ENCODE measurements around the gene SPNS1.
"Not testable (repeated sequence)": the region's sequence is repeated elsewhere in the genome, so short reads cannot be mapped to it uniquely, and the experiment has no call there.

The SPNS1 gene

DNA sequence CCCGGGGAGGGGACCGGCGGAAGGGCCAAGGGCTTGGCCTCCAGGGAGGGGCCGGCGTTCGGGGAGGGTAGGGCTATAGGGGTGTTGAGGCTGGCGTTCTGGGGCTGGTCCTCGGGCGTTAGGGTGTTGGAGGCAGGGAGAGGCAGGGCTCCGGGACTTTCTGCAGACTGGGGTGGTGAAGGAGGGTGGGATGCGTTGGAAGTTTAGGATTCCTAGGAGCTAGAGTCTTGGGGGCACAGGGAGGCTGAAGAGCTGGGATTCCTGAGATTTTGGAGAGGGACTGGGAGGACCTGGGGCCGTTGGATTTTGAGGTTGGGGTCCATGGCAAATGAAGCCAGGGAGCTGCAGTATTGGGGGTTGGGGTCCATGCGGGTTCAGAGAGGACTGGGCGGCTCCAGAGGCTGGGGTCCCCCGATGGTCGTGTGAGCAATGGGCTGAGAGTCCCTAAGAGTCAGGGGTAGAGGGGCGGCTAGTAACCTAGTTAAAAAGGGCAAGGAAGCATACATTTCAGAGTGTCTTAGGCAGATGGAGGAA lies 23.1 kb upstream of the SPNS1 start:
- peak in 1 of 3 donors; percentile 33 for DNase-seq (ENCODE audit: low read depth in 2 of 3, low spot score in 1 of 3)

DNA sequence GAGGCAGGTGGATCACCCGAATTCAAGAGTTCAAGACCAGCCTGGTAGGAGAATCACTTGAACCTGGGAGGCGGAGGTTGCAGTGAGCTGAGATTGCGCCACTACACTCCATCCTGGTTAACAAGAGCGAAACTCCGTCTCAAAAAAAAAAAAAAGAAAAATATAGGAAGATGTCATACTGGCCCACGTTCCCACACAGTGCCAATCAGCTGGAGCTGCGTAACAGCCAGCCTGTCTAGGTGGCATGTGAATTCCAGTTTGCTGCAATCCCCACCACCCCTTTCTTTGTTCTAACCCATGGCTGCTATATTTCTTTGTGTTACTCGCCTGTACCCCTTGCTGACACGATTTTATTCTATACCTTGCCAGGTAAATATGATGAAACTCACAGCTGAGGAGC lies 16.4 kb upstream of the SPNS1 start:
- DNase-seq (ENCODE audit: low read depth in 2 of 3, low spot score in 1 of 3) = no peak

DNA sequence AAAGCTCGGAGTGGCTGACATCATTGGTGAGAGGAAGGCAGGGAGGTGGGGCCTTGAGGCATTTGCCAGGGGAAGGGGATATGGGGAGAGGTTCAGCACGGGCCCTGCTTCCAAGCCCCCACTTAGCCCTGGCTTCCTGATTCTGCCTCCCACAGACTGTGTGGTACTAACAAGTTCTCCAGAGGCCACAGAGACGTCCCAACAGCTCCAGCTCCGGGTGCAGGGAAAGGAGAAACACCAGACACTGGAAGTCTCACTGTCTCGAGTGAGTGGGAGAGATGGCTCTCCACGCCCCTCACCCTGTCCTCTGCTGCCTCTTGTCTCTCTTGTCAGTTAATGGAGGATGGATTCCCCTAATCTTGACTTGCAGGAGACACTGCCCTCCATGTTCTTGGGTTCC lies 15.7 kb upstream of the SPNS1 start:
- DNase-seq (ENCODE audit: low read depth in 2 of 3, low spot score in 1 of 3) = no peak

DNA sequence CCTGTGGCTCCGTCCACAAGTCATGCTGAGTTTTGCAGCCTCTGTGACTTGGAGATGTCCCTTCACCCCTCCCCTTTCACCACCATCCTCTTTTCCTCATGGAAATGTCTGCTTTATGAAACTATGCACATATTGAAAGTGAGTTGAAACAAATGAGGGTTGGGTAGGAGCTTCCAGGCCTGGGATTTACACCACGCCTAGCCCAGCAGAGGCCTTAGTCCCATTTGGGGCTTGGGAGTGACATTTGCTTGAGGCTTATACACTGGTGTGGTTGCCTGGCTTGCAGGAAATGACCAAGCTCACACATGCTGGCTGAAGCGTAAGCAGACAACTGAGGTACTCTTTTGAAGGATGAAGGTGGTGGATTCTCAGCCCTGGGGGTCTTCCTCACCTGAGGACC lies 10.5 kb upstream of the SPNS1 start:
- DNase-seq (ENCODE audit: low read depth in 2 of 3, low spot score in 1 of 3) = no peak

DNA sequence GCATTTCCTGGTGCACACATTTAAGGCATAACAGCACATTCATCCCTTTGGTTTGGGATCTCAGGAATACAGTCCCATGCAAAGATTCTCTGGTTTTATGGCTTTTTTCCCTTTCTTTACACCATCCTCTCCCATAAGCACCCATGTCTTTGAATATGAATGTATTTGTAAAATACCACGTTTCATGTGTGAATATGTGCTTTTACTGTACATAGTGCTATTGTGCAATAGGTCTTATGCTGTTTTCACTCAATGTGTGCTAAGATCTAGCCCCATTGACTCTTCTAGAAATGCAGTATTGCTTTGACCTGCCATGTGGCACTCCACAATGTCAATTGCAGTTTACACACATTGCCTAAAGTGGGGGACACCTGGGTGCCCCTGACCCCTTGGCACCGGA lies 10.1 kb upstream of the SPNS1 start:
- DNase-seq (ENCODE audit: low read depth in 2 of 3, low spot score in 1 of 3) = no peak

DNA sequence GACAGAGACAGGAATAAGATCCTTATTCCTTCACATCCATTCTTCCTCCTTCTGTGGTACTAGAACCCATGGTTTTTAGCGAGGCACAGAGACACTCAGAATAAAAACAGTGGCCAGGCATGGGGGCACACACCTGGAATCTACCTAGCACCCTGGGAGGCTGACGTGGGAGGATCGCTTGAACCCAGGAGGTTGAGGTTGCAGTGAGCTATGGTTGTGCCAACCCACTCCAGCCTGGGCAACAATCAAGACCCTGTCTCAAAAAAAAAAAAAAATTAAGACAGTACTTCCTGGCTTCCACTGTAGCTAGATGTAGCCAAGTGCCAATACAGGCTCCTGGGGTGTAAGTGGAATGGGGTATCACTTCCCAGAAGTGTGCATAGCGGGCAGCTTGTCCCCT lies 7.4 kb upstream of the SPNS1 start:
- DNase-seq (ENCODE audit: low read depth in 2 of 3, low spot score in 1 of 3) = no peak

DNA sequence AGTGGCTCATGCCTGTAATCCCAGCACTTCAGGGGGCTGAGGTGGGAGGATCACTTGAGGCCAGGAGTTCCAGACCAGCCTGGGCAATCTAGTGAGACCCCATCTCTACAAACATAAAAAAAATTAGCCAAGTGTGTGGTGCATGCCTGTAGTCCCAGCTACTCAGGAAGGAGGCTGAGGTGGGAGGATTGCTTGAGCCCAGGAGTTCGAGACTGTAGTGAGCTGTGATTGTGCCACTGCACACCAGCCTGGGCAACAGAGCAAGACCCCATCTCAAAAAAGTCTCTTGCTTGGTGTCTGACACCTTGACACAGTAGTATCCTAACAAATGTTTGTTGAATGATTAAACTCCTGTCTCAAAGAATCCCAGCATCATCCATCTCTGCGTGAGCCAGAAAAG lies 4.9 kb upstream of the SPNS1 start:
- not testable (repeated sequence) for DNase-seq (ENCODE audit: low read depth in 2 of 3, low spot score in 1 of 3)

DNA sequence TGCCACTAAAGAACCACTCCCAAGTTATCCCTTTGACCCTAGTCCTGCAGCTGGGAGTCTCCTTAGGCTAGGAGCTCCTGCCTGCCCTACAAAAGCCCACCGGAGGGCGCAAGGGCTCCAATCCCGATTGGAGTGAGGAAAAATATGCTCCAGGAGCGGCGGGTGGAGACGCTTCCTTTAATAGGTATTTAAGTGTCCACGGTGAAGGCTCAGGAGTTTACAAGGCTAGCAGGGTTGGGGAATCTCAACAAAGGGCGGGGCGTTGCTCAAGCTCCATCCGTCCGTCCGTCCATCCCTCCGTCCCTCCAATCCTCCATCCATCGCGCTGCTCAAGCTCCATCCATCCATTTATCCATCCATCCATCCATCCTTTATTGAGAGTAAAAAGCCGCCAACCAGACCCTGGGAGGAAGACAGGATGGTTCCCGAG lies 556 bp upstream of the SPNS1 start:
- DNase-seq (ENCODE audit: low read depth in 2 of 3, low spot score in 1 of 3) = no peak

DNA sequence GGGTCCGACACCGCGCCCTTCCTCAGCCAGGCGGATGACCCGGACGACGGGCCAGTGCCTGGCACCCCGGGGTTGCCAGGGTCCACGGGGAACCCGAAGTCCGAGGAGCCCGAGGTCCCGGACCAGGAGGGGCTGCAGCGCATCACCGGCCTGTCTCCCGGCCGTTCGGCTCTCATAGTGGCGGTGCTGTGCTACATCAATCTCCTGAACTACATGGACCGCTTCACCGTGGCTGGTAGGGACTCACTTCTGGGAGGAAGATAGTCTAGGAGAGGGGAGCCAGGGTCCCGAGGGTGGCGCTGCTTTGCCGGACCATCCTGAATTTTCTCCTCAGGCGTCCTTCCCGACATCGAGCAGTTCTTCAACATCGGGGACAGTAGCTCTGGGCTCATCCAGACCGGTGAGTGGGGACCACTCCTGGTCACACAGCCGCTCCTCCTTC lies 601 bp downstream of the SPNS1 start:
- no peak for DNase-seq (ENCODE audit: low read depth in 2 of 3, low spot score in 1 of 3)

DNA sequence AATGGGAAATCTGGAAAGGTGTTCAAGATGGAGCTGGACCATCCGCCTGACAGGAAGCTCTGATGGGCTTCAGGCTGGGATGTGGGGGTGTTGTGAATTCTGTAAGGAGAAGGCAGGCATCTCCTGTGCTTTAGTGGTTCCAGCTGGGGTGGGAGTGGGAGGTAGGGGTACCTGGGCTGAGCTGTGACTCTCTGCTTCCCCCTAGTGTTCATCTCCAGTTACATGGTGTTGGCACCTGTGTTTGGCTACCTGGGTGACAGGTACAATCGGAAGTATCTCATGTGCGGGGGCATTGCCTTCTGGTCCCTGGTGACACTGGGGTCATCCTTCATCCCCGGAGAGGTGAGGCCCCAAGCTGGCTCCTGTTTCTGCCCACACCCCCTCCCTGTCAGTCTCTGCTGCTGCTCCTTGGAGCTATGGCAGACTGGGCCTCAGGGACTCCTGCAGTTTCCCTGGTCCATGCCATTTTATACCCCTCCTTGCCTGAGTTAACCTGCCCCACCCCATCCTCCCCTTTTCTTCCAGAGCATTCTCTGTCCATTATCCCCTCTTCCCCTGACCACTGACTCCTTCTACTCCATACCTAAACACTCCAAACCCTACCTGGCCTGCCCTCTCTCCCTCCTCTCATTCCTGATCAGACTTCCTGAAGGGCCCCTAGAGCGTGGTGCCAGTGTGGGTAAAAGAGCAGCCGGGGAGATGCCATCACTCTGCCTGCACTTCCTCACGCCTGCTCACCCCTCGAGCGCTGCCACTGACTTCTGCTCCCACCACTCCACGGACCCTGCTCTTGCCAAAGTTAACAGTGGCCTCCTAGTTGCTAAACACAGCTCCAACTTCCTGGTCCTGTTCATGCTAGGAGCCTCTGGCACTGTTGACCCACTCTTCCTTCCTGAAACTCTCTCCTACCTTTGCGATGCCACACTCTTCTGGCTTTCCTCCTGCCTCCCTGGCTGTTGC lies 3.4 kb downstream of the SPNS1 start:
- DNase-seq (ENCODE audit: low read depth in 2 of 3, low spot score in 1 of 3) = no peak

DNA sequence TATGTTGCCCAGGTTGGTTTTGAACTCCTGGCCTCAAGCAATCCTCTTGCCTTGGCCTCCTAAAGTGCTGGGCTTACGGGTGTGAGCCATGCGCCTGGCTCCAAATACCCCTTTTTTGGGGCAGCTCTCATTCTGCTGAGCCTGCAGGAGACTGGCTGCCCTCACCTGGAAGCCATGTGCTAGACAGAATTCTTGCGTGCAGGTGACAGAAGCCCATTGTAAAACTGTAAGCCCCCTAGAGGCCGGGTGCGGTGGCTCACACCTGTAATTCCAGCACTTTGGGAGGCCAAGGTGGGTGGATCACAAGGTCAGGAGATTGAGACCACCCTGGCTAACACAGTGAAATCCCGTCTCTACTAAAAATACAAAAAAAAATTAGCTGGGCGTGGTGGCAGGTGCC lies 5.8 kb downstream of the SPNS1 start:
- not testable (repeated sequence) for DNase-seq (ENCODE audit: low read depth in 2 of 3, low spot score in 1 of 3)

DNA sequence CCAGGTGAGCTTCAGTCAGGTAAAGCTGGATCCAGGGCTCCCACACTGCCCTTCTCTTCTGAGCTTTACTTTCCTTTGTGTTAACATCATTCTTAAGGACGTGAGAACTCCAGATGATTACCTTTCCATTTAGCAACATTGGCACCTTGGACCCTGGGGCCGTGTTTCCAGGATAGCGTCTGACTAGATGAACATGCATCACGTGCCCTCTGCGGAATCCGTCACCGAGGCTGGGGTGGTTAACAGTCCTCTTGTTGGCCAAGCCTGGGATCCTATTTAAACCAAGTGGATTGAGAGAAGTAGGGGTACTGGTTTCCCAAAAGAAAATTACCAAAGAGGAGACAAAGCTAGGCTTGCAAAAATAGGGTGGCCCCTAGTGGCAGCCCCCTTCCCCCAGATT lies 6.4 kb downstream of the SPNS1 start:
- no peak for DNase-seq (ENCODE audit: low read depth in 2 of 3, low spot score in 1 of 3)

DNA sequence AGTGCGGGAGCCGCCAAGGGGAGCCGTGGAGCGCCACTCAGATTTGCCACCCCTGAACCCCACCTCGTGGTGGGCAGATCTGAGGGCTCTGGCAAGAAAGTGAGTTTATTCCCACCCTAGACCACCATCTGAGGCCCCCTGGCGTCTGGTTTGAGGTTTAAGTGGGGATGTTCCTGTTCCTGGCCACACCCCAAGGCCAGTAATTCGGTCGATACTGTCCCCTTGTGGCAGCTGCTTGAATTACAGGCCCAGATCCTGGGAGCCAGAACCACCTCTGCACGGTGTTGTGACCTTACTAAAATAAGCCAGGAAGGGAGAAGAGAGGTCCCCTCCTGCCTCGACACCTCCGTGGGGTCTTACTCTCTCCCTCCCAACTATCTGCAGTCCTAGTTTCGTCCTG lies 6.9 kb downstream of the SPNS1 start:
- DNase-seq (ENCODE audit: low read depth in 2 of 3, low spot score in 1 of 3) = peak in 2 of 3 donors; percentile 59 to 75

DNA sequence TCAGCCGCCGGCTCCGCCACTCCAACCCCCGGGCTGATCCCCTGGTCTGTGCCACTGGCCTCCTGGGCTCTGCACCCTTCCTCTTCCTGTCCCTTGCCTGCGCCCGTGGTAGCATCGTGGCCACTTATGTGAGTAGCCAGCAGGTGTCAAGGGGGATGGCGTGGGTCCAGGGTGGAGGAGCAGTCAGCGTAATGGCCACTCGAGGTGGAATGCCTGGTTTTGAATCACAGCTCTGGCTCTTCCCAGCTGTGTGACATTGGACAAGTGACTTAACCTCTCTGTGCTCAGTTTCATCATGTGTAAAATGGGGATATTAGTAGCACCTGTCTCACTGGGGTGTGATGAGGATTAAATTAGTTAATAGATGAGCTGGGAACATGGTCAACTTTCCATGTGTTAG lies 7.8 kb downstream of the SPNS1 start:
- no peak for DNase-seq (ENCODE audit: low read depth in 2 of 3, low spot score in 1 of 3)

DNA sequence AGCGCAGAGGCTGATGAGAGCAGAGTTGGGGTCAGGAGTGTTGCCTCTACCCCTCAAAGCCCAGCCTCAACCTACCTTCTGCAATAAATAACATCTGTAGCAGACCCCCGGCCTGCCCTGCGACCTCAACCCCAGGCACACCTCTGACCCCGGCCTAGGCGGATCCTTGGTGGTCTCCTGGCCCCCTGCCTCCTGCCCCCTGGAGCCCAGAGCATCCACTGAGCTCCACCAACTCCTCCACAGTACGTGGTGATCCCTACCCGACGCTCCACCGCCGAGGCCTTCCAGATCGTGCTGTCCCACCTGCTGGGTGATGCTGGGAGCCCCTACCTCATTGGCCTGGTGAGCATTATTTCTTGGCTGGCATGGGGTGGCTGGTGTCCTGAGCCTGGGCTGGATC lies 8.4 kb downstream of the SPNS1 start:
- DNase-seq (ENCODE audit: low read depth in 2 of 3, low spot score in 1 of 3) = no peak

DNA sequence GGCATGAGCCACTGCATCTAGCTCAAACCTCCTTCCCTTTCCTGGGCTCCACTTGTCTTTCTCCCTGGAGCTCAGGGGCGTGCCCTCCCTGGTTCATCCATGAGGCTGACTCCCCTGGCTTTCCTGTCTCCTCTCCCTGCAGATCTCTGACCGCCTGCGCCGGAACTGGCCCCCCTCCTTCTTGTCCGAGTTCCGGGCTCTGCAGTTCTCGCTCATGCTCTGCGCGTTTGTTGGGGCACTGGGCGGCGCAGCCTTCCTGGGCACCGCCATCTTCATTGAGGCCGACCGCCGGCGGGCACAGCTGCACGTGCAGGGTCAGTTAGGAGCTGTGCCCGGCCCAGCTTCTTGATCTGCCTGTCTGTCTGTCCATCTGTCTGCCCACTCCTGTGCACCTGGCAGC lies 9.1 kb downstream of the SPNS1 start:
- DNase-seq (ENCODE audit: low read depth in 2 of 3, low spot score in 1 of 3) = no peak

DNA sequence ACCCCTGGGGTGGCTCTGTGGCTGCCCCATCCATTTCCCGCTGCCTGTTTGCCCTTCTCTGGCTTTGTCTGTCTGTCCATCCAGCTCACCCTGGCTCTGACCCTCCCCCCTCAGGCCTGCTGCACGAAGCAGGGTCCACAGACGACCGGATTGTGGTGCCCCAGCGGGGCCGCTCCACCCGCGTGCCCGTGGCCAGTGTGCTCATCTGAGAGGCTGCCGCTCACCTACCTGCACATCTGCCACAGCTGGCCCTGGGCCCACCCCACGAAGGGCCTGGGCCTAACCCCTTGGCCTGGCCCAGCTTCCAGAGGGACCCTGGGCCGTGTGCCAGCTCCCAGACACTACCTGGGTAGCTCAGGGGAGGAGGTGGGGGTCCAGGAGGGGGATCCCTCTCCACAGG lies 9.5 kb downstream of the SPNS1 start:
- no peak for DNase-seq (ENCODE audit: low read depth in 2 of 3, low spot score in 1 of 3)

DNA sequence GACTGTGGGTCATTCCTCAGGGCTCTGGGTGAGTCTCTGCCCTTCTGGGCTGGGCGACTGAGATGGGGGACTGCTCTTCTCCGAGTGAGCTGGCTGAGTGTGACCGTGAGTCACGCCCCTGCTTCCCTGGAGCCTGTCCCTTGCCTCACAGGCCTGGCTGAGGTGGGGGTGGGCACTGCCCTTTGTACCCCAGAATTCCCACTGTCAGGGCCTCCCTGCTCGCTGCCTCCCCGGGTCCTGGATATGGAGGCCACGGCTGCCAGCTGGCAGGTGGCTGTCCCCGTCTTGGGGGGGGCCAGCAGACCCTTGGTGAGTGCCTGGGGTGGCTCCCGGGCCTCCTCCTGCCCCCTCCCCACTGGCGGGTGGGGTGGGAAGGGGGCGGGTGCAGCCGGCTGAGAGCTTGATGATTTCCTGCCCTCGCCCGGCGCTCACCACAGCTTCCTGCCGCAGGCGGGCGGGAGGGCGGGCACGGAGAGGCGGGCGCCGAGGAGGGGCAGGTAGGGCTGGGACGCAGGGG lies 10.1 kb downstream of the SPNS1 start, which contains the start of gene LAT:
LAT (plus strand) TSS at position 434 of the 517 bp plus-strand sequence. CDS start 366 bp downstream, outside the sequence.
- DNase-seq (ENCODE audit: low read depth in 2 of 3, low spot score in 1 of 3) = peak in 2 of 3 donors; percentile 45 to 66

DNA sequence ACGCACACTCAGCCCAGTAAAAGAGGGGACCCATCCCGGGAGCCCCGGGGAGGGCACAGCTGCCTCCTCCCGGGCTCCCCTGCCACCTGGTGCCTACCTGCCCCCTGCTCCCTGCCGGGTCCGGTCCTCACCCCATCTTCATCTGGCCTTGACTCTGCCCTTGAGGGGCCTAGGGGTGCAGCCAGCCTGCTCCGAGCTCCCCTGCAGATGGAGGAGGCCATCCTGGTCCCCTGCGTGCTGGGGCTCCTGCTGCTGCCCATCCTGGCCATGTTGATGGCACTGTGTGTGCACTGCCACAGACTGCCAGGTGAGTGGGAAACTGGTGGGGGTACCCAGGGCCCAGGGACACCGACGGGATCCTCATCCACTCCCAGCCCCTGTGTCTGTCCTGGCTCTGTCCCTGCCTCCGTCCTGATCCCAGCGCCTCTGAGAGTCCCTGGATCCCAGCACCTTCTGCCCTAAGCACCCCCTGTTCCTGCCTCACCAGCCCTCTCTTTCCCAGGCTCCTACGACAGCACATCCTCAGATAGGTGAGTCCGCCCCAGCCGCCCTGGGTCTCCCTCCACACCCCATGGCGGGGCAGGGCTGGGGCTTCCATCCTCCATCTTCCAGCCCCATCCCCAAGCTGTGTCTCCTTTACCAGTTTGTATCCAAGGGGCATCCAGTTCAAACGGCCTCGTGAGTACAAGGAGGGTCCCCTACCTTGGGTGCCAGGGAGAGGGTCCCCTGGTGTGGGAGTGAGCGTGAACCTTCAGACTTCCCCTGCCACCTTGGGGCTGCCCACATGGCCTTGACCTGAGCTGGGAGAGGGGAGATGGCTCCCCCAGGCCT lies 10.8 kb downstream of the SPNS1 start:
- no peak for DNase-seq (ENCODE audit: low read depth in 2 of 3, low spot score in 1 of 3)

DNA sequence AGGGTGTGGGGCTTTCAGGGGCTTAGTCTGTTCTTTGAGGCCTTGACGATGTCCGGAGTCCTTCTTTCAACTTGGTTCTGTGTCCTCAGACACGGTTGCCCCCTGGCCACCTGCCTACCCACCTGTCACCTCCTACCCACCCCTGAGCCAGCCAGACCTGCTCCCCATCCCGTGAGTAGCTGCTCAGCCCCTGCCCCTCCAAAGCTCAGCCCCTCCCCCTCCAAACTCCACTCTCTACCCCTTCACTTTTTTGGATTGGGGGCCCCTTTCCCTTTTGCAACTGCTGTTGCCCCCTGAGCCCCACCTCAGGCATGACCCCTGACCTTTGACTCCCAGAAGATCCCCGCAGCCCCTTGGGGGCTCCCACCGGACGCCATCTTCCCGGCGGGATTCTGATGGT lies 11.5 kb downstream of the SPNS1 start:
- no peak for DNase-seq (ENCODE audit: low read depth in 2 of 3, low spot score in 1 of 3)

DNA sequence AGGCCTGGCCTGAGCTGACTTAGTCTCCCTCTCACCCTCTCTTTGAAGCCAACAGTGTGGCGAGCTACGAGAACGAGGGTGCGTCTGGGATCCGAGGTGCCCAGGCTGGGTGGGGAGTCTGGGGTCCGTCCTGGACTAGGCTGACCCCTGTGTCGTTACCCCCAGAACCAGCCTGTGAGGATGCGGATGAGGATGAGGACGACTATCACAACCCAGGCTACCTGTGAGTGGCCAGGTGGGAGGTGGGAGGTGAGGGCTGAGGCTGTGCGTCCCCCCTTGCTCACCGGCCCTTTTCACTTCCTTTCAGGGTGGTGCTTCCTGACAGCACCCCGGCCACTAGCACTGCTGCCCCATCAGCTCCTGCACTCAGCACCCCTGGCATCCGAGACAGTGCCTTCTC lies 11.9 kb downstream of the SPNS1 start:
- DNase-seq (ENCODE audit: low read depth in 2 of 3, low spot score in 1 of 3) = no peak

All from stimulated activated CD4-positive, alpha-beta T cell treated with anti-CD3 and anti-CD28 coated beads, Interleukin-12 subunit alpha, Interleukin-12 subunit beta, amount 100 ng/mL, for 48 hours (primary cell).